GM19351 (cell line): Measurements from ENCODE around the gene EZR.

Source experiments
- ATAC-seq: cut with Tn5 transposase; IDR thresholded peaks from one replicate; pipeline ENCODE4 v1.9.1; 2021; ENCODE audit warnings: mild to moderate bottlenecking, moderate library complexity; ENCODE audit not compliant: unreplicated experiment

EZR gene

GRCh38 chr6:158764183-158764849 is 54.9 kb downstream of the EZR start:
- ATAC-seq: no peak

GRCh38 chr6:158763434-158764182 is 55.6 kb downstream of the EZR start:
- ATAC-seq: no peak

GRCh38 chr6:158762787-158763433 is 56.3 kb downstream of the EZR start:
- no peak for ATAC-seq

GRCh38 chr6:158761746-158762145 is 57.4 kb downstream of the EZR start:
- no peak for ATAC-seq

- no peak for ATAC-seq
Measured at GRCh38 chr6:158760618-158761250, 58.4 kb downstream of the EZR start.

- ATAC-seq: no peak
Measured at GRCh38 chr6:158759966-158760617, 59.1 kb downstream of the EZR start.

- ATAC-seq: no peak
Measured at GRCh38 chr6:158758941-158759479, 60.2 kb downstream of the EZR start.

GRCh38 chr6:158758451-158758860 is 60.7 kb downstream of the EZR start:
- ATAC-seq: no peak

- no peak for ATAC-seq
Measured at GRCh38 chr6:158757753-158758090, 61.4 kb downstream of the EZR start.

- ATAC-seq: no peak
Measured at GRCh38 chr6:158756977-158757752, 62.0 kb downstream of the EZR start.

GRCh38 chr6:158756126-158756525 is 63.0 kb downstream of the EZR start:
- ATAC-seq: no peak

- no peak for ATAC-seq
Measured at GRCh38 chr6:158755636-158756035, 63.5 kb downstream of the EZR start.

- no peak for ATAC-seq
Measured at GRCh38 chr6:158754738-158755137, 64.4 kb downstream of the EZR start.

GRCh38 chr6:158753811-158754210 is 65.4 kb downstream of the EZR start:
- ATAC-seq: no peak

GRCh38 chr6:158752613-158753012 is 66.6 kb downstream of the EZR start:
- ATAC-seq: no peak

- ATAC-seq: no peak
Measured at GRCh38 chr6:158751921-158752320, 67.2 kb downstream of the EZR start.

- ATAC-seq: no peak
Measured at GRCh38 chr6:158751224-158751623, 67.9 kb downstream of the EZR start.

GRCh38 chr6:158744986-158745430 is 74.2 kb downstream of the EZR start:
- ATAC-seq: no peak

- no peak for ATAC-seq
Measured at GRCh38 chr6:158743033-158743651, 76.0 kb downstream of the EZR start.

GRCh38 chr6:158739673-158740072 is 79.5 kb downstream of the EZR start:
- no peak for ATAC-seq
